ENCODE measurements around the gene SPECC1L. TPM values are rescaled to one million over a fixed set of nuclear protein-coding genes. Genes with fewer than 3 reads are reported as not detected.
"Not testable (repeated sequence)": the region's sequence is repeated elsewhere in the genome, so short reads cannot be mapped to it uniquely, and the experiment has no call there.

Gene SPECC1L
- total RNA-seq, 1 donor from 2014 or later, result 69.9 TPM

DNA sequence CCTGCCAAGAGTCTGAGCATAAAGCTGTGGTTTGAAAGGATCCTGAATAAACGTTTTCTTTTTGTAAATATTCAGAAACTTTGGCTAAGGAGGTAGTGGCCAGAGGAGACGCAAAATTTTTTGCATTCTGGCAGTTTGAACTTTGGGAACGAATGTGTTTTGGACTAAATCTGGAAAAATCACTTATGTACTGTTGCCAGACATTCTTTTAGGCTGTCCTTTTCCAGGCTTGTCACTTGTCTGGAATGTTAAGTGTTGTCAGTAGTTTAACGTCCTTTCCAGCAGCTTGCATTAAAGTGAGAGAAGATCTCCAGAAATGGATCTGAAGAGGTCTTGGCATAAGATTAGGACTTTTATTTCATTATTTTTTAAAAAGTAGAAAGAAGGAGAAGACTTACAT is 18.5 kb downstream of the SPECC1L start:
- no peaks in the 10 kb centered on the region for H3K9me3 ChIP-seq
- peak; percentile 63 for ATAC-seq
- H3K36me3 ChIP-seq, result no peaks in the 10 kb centered on the region
- no peaks in the 10 kb centered on the region for H3K27me3 ChIP-seq (ENCODE audit: low read depth)
- H3K4me1 ChIP-seq, result peaks cover 58% of the 10 kb centered on the region
- TF ChIP-seq, protein P1, sequence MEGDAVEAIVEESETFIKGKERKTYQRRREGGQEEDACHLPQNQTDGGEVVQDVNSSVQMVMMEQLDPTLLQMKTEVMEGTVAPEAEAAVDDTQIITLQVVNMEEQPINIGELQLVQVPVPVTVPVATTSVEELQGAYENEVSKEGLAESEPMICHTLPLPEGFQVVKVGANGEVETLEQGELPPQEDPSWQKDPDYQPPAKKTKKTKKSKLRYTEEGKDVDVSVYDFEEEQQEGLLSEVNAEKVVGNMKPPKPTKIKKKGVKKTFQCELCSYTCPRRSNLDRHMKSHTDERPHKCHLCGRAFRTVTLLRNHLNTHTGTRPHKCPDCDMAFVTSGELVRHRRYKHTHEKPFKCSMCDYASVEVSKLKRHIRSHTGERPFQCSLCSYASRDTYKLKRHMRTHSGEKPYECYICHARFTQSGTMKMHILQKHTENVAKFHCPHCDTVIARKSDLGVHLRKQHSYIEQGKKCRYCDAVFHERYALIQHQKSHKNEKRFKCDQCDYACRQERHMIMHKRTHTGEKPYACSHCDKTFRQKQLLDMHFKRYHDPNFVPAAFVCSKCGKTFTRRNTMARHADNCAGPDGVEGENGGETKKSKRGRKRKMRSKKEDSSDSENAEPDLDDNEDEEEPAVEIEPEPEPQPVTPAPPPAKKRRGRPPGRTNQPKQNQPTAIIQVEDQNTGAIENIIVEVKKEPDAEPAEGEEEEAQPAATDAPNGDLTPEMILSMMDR (IDR thresholded peaks at IDR 0.05), result no peak
- intact Hi-C loops (cut with DNase I), result no loop called here
- no peak overlapping the region for H3K4me3 ChIP-seq
- DNase-seq, result no peak
- peak overlapping the region; percentile 15 for H3K27ac ChIP-seq

DNA sequence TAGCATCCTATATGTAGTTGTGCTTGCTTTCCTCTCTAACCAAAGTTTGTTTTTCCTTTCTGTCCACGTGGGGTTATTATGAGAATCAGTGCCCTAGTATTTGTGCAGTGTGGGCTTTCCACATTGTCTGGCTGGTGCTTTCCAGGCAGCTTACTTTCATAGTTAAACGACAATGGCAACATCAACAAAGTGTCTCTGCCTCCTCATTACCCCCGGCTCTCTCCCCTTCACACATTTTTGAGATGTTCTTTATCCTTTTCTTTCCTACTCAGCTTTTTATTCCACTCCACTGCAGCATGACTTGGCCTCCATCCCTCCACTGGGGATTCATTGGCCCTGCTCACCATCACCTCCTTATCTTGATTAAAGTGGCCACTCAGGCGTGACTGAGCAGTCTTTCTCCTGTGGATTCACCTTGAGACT is 19.1 kb downstream of the SPECC1L start:
- Histone ChIP-seq H3K27ac (peak overlapping the region; percentile 55), H3K9me3 (no peaks in the 10 kb centered on the region), H3K36me3 (no peaks in the 10 kb centered on the region), H3K27me3 (ENCODE audit: low read depth) (no peaks in the 10 kb centered on the region), H3K4me3 (no peak overlapping the region), H3K4me1 (peaks cover 53% of the 10 kb centered on the region)
- intact Hi-C loops (cut with DNase I), result no loop called here
- TF ChIP-seq, protein P1 (IDR thresholded peaks at IDR 0.05), result no peak
- DNase-seq (no peak), ATAC-seq (peak; percentile 46 to 49)

DNA sequence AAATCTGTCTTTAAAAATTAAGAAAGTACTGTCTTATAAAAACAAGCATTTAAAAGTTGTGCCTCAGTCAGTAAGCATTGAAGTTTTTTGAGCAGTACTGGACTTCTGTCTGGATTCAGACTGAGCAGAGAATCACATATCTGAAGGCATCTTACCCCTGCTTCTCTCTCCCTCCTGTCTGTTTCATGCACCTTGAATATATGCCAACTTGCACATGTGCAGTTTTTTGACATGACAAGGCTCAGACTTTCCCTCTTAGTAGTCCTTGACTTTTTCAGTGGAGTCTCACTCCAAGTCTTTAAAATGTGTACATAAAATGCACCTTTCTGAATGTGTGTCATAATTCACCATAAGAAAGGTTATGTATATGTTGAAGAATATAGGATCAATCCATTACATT is 19.8 kb downstream of the SPECC1L start:
- ATAC-seq, result no peak
- no peak for DNase-seq
- intact Hi-C loops (cut with DNase I), result no loop called here
- TF ChIP-seq, protein P1 (IDR thresholded peaks at IDR 0.05), result no peak
- H3K36me3 ChIP-seq, result no peaks in the 10 kb centered on the region
- H3K9me3 ChIP-seq, result no peaks in the 10 kb centered on the region
- no peaks in the 10 kb centered on the region for H3K27me3 ChIP-seq (ENCODE audit: low read depth)
- H3K4me1 ChIP-seq, result peaks cover 48% of the 10 kb centered on the region
- peak overlapping the region; percentile 55 for H3K27ac ChIP-seq
- H3K4me3 ChIP-seq, result no peak overlapping the region

DNA sequence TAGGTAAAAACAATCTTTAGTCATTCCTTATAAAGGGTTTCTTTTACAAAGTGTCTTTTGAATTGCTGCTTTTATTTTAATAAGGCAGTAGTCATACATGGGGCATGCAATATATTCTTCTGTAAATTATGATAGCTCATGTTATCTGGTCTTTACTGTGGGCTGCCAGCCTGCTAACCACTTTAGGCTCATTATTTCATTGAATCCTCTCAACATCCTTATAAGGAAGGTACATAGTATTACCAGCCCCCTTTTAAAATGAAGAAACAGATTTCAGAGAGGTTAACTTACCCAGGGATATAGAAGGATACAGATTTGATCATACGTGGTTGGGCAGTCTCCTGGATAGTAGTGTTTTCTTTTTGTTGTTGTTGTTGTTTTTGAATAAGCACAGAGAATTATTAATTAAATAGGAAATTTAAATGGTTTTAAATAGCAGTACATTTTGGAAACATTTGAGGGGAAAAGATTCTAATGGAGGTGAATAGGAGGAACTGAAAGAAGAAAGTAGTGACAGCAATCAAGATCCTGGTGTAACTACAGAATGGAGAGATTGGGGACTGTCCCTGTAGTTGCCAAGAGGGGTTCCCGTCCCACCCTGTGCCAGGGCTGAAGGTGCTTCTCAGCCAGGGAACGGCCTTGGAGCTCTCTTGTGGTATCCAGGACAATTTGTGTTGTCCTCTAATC is 21.0 kb downstream of the SPECC1L start:
- intact Hi-C loops (cut with DNase I), result no loop called here
- peaks cover 40% of the 10 kb centered on the region for H3K4me1 ChIP-seq
- TF ChIP-seq, protein P1 (IDR thresholded peaks at IDR 0.05), result no peak

DNA sequence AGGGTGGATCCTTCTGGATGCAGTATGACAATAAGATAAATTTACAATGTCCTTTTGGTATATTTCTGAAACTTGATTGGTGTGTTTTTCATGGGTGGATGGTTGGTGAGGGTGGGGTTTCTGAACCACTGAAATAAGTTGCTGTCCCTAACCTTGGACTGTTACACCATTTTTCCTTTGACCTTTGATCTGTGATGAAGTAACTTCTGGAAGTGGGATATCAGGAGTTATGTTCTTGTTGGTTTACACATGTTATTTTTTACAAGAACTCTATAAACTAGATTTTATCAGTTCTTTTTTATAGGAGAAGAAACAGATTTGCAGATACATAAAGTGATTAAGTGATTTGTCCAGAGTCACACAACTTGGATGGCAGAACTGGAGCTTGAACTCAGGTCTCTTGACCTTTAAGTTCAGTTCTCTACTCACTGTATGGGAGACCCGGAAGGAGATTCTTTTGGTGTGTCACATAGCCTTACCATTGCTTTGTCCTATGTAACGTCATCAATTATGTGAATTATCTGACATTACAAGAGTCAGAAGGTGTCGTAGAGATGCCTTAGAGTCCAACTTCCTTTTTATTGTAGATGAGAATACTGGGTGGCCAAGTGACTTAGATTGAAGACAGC is 21.7 kb downstream of the SPECC1L start:
- Histone ChIP-seq H3K4me1 (peaks cover 39% of the 10 kb centered on the region), H3K27ac (peak overlapping the region; percentile 43)
- DNase-seq; intact Hi-C loops (cut with DNase I); H3K4me3 ChIP-seq; H3K9me3 ChIP-seq; ATAC-seq; H3K27me3 ChIP-seq (ENCODE audit: low read depth); H3K36me3 ChIP-seq: not testable (repeated sequence)

More for the DNA sequence above, 21.0 kb downstream of the SPECC1L start:
- no peaks in the 10 kb centered on the region for H3K9me3 ChIP-seq
- no peak overlapping the region for H3K4me3 ChIP-seq
- ATAC-seq (no peak), DNase-seq (no peak)
- peak overlapping the region; percentile 43 for H3K27ac ChIP-seq
- H3K36me3 ChIP-seq, result no peaks in the 10 kb centered on the region
- no peaks in the 10 kb centered on the region for H3K27me3 ChIP-seq (ENCODE audit: low read depth)

DNA sequence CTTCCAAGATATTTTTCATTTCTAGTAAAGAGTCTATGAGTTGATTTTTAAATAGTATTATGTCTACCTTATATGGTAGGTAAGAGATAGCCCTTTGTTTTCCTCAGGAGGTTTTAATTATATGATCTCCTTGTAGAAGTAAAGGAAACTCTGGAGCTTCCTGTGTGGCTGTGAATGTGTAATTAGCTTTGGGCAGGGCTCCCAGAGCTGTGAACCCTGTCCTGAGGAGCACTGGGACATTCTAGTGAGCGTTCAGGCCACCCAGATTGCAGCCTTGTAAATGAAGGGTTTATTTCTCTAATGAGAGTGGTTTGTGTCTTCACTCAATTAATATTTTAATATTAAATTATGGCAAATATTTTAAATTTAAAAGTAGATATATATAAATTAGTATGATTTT is 24.3 kb downstream of the SPECC1L start:
- H3K36me3 ChIP-seq; DNase-seq; ATAC-seq; H3K4me3 ChIP-seq; H3K9me3 ChIP-seq; H3K27me3 ChIP-seq (ENCODE audit: low read depth); H3K27ac ChIP-seq; intact Hi-C loops (cut with DNase I): not testable (repeated sequence)
- H3K4me1 ChIP-seq, result peaks cover 34% of the 10 kb centered on the region

DNA sequence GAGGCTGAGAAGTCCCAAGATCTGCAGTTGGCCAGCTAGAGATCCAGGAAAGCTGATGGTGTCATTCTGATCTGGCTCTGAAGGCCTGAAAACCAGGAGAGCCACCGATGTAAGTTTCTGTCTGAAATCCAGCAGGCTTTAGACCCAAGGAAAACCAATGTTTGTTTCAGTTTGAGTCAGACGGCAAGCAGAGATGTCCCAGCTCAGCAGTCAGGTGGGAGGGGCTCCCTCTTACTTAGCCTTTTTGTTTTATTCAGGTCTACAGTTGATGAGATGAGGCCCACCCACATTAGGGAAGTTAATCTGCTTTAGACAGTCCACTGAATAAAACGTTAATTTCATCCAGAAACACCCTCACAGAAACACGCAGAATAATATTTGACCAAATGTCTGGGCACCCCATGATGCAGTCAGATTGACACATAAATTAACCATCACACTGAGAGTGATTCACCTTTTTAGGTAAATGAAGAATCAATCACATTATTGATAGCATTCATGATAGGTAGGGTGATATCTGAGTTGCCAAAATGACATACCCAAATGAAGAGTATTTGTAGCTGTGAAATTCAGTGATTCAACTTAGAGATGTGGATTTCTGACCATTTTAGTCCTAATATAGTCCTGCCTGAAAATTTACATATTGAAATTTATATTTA is 28.0 kb downstream of the SPECC1L start:
- peaks cover 37% of the 10 kb centered on the region for H3K4me1 ChIP-seq
- H3K9me3 ChIP-seq; ATAC-seq; intact Hi-C loops (cut with DNase I); H3K36me3 ChIP-seq; H3K4me3 ChIP-seq; H3K27me3 ChIP-seq (ENCODE audit: low read depth); H3K27ac ChIP-seq; DNase-seq: not testable (repeated sequence)

DNA sequence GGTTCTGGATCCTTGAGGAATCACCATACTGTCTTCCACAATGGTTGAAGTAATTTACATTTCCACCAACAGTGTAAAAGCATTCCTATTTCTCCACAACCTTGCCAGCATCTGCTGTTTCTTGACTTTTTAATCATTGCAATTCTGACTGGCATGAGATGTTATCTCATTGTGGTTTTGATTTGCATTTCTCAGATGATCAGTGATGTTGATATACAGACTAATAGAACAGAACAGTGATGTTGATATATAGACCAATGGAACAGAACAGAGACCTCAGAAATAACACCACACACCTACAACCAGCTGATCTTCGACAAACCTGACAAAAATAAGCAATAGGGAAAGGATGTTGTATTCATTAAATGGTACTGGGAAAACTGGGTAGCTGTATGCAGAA is 29.9 kb downstream of the SPECC1L start:
- DNase-seq; H3K36me3 ChIP-seq; H3K9me3 ChIP-seq; H3K27ac ChIP-seq; H3K4me3 ChIP-seq; ATAC-seq; intact Hi-C loops (cut with DNase I); H3K27me3 ChIP-seq (ENCODE audit: low read depth): not testable (repeated sequence)
- peaks cover 53% of the 10 kb centered on the region for H3K4me1 ChIP-seq
